Mucosa of rectum (tissue), 2 donors: ENCODE measurements around the gene EFCAB7.

Experiments
- H3K27ac ChIP-seq, 2 donors: one replicate each; pipeline ENCODE4 v1.7.0; 2013; ENCODE audit warnings: inconsistent platforms in 2 of 2, low read depth in 2 of 2, low read length in 2 of 2
- H3K27me3 ChIP-seq, 2 donors: one replicate each; pipeline ENCODE4 v1.7.0; 2013; ENCODE audit warnings: low read length in 2 of 2; ENCODE audit not compliant: control insufficient read depth in 2 of 2, insufficient read depth in 2 of 2
- H3K36me3 ChIP-seq, 2 donors: one replicate each; pipeline ENCODE4 v1.7.0; 2013; ENCODE audit warnings: low read length in 2 of 2; ENCODE audit not compliant: control insufficient read depth in 2 of 2, insufficient read depth in 2 of 2
- H3K4me1 ChIP-seq, 2 donors: one replicate each; pipeline ENCODE4 v1.7.0; 2013; ENCODE audit warnings: low read length in 2 of 2, mild to moderate bottlenecking in 1 of 2; ENCODE audit not compliant: control insufficient read depth in 2 of 2, insufficient read depth in 2 of 2
- H3K4me3 ChIP-seq, 2 donors: one replicate each; pipeline ENCODE4 v1.7.0; 2013; ENCODE audit warnings: low read length in 2 of 2
- H3K9ac ChIP-seq, 2 donors: one replicate each; pipeline ENCODE4 v1.7.0; 2013; ENCODE audit warnings: low read length in 2 of 2, low read depth in 1 of 2, mild to moderate bottlenecking in 1 of 2
- H3K9me3 ChIP-seq, 2 donors: one replicate each; pipeline ENCODE4 v1.7.0; 2013; ENCODE audit warnings: low read length in 2 of 2; ENCODE audit not compliant: control insufficient read depth in 2 of 2
- donor health status: healthy.
- donor health status: Normal muscosa, but diverticular disease.

EFCAB7 gene

GRCh38 chr1:63618011-63618410 is 94.7 kb downstream of the EFCAB7 start:
- Histone ChIP-seq H3K27ac (no peak overlapping the region), H3K9me3 (no peaks in the 10 kb centered on the region), H3K4me3 (no peak overlapping the region), H3K36me3 (no peaks in the 10 kb centered on the region), H3K9ac (no peak overlapping the region), H3K4me1 (no peaks in the 10 kb centered on the region), H3K27me3 (no peaks in the 10 kb centered on the region)

- Histone ChIP-seq H3K4me3 (no peak overlapping the region), H3K9ac (no peak overlapping the region), H3K36me3 (peaks cover 0 to 3% of the 10 kb centered on the region in 2 donors), H3K27ac (no peak overlapping the region), H3K27me3 (no peaks in the 10 kb centered on the region), H3K4me1 (no peaks in the 10 kb centered on the region), H3K9me3 (no peaks in the 10 kb centered on the region)
These were observed 96.2 kb downstream of the EFCAB7 start for GRCh38 chr1:63619558-63619957.

- Histone ChIP-seq H3K4me1 (no peaks in the 10 kb centered on the region), H3K27ac (no peak overlapping the region)
These were observed 97.3 kb downstream of the EFCAB7 start for GRCh38 chr1:63620671-63621070.

GRCh38 chr1:63621075-63621474 is 97.8 kb downstream of the EFCAB7 start:
- Histone ChIP-seq H3K27me3 (no peaks in the 10 kb centered on the region), H3K4me1 (no peaks in the 10 kb centered on the region), H3K36me3 (peaks cover 0 to 3% of the 10 kb centered on the region in 2 donors), H3K4me3 (no peak overlapping the region), H3K9me3 (no peaks in the 10 kb centered on the region), H3K27ac (no peak overlapping the region), H3K9ac (no peak overlapping the region)

More at GRCh38 chr1:63620671-63621070, 97.3 kb downstream of the EFCAB7 start:
- Histone ChIP-seq H3K27me3 (no peaks in the 10 kb centered on the region), H3K9ac (no peak overlapping the region), H3K36me3 (peaks cover 0 to 3% of the 10 kb centered on the region in 2 donors), H3K4me3 (no peak overlapping the region), H3K9me3 (no peaks in the 10 kb centered on the region)

- Histone ChIP-seq H3K27ac (no peak overlapping the region), H3K9me3 (no peaks in the 10 kb centered on the region)
These were observed 98.4 kb downstream of the EFCAB7 start for GRCh38 chr1:63621698-63622097.

More at GRCh38 chr1:63621698-63622097, 98.4 kb downstream of the EFCAB7 start:
- Histone ChIP-seq H3K9ac (no peak overlapping the region), H3K4me1 (no peaks in the 10 kb centered on the region), H3K27me3 (no peaks in the 10 kb centered on the region), H3K36me3 (peaks cover 0 to 3% of the 10 kb centered on the region in 2 donors), H3K4me3 (no peak overlapping the region)
